Activated CD4-positive, alpha-beta memory T cell treated with anti-CD3 and anti-CD28 coated beads for 36 hours (primary cell): ENCODE results near the gene KIAA1586. TPM values are rescaled to one million over a fixed set of nuclear protein-coding genes. Genes with fewer than 3 reads are reported as not detected.
"Not testable (repeated sequence)": the region's sequence is repeated elsewhere in the genome, so short reads cannot be mapped to it uniquely, and the experiment has no call there.

Experiments
- CTCF ChIA-PET: fragments of 350-600 bp; sonication (Branson Sonifier 250); formaldehyde crosslinking; loops from one replicate; lab custom pipeline; 2021; ENCODE audit warnings: antibody characterized with exemption, inconsistent platforms; lab: Charles Lee
- POLR2A ChIA-PET: fragments of 350-600 bp; sonication (Branson Sonifier 250); formaldehyde crosslinking; loops from one replicate; lab custom pipeline; 2021; ENCODE audit warnings: antibody characterized with exemption; lab: Charles Lee
- DNase-seq: peaks from one replicate; pipeline ENCODE4 v3.0.0-alpha.2; 2020
- H3K27ac Mint-ChIP-seq: one replicate; pipeline ENCODE4 v1.8.0; 2021; ENCODE audit warnings: mixed read lengths
- H3K27me3 Mint-ChIP-seq: one replicate; pipeline ENCODE4 v1.8.0; 2021; ENCODE audit warnings: mixed read lengths
- H3K36me3 Mint-ChIP-seq: one replicate; pipeline ENCODE4 v1.8.0; 2021; ENCODE audit warnings: mixed read lengths
- H3K4me1 Mint-ChIP-seq: one replicate; pipeline ENCODE4 v1.8.0; 2021; ENCODE audit warnings: low read depth, mixed read lengths
- H3K4me3 Mint-ChIP-seq: one replicate; pipeline ENCODE4 v1.8.0; 2021; ENCODE audit warnings: mild to moderate bottlenecking, mixed read lengths
- H3K9me3 Mint-ChIP-seq: one replicate; pipeline ENCODE4 v1.8.0; 2021; ENCODE audit warnings: mixed read lengths
- intact Hi-C: fragments of 100-400 bp; cut with micrococcal nuclease; formaldehyde crosslinking; loops from one replicate; pipeline ENCODE4 v1.15.1; 2023
- total RNA-seq, 2 experiments: library from RNA; stranded (reverse); gene quantifications; one replicate each; pipeline ENCODE4 v1.2.3, GENCODE V29; 2021

KIAA1586 gene
- 10 to 100 TPM; 13.7 to 15.4 TPM for total RNA-seq

GRCh38 chr6:57046332-57047256 is at the start of gene KIAA1586:
KIAA1586 (plus strand) TSS chr6:57046693; CDS start chr6:57046756, 63 bp downstream.
- POLR2A ChIA-PET: interaction anchor here (0.6 to 1.1 kb wide), 2 partner anchors 12 to 43 kb away, joined by 4 read pairs; partner anchors contain the start of gene ZNF451
- not testable (repeated sequence) for H3K9me3 Mint-ChIP-seq
- Mint-ChIP-seq H3K4me3 (peak within 1 kb of the TSS; percentile 87), H3K36me3 (peaks cover 23% of the 10 kb centered on the region), H3K27me3 (peaks cover 17% of the 10 kb centered on the region), H3K4me1 (peaks cover 19% of the 10 kb centered on the region), H3K27ac (peak within 1 kb of the TSS; percentile 86)
- CTCF ChIA-PET: interaction anchor here (0.8 to 1.2 kb wide), 4 partner anchors 26 to 271 kb away, joined by 3 to 5 read pairs (median 4); partner anchors contain the start of genes BEND6 and PRIM2
- intact Hi-C loops: loop anchor here (1.0 to 5.0 kb wide), 5 partner anchors 43 to 271 kb away; partner anchors contain the start of genes BAG2, BEND6, PRIM2 and RAB23
- peak; percentile 91 for DNase-seq

GRCh38 chr6:56999049-56999448 is 47.4 kb upstream of the KIAA1586 start:
- Mint-ChIP-seq H3K36me3 (no peaks in the 10 kb centered on the region), H3K27me3 (peaks cover 6% of the 10 kb centered on the region), H3K27ac (no peak overlapping the region), H3K9me3 (peaks cover 13% of the 10 kb centered on the region), H3K4me3 (no peak overlapping the region), H3K4me1 (no peaks in the 10 kb centered on the region)
- CTCF ChIA-PET: no interaction called here
- intact Hi-C loops: no loop called here
- POLR2A ChIA-PET: no interaction called here
- no peak for DNase-seq

- POLR2A ChIA-PET, H3K4me1 Mint-ChIP-seq, DNase-seq, H3K36me3 Mint-ChIP-seq, H3K27ac Mint-ChIP-seq, H3K27me3 Mint-ChIP-seq, intact Hi-C loops, CTCF ChIA-PET, H3K4me3 Mint-ChIP-seq: not testable (repeated sequence)
- peaks cover 13% of the 10 kb centered on the region for H3K9me3 Mint-ChIP-seq
These were observed 46.7 kb upstream of the KIAA1586 start for GRCh38 chr6:56999748-57000147.

- POLR2A ChIA-PET: no interaction called here
These were observed 44.3 kb upstream of the KIAA1586 start for GRCh38 chr6:57002197-57002596.

GRCh38 chr6:57004292-57004691 is 42.2 kb upstream of the KIAA1586 start:
- no peak for DNase-seq
- CTCF ChIA-PET: interaction anchor here (0.8 kb wide), 1 partner anchor 97 kb away, joined by 3 read pairs; no protein-coding TSS in a partner anchor
- Mint-ChIP-seq H3K36me3 (no peaks in the 10 kb centered on the region), H3K27me3 (peaks cover 6% of the 10 kb centered on the region), H3K4me3 (no peak overlapping the region), H3K4me1 (no peaks in the 10 kb centered on the region), H3K9me3 (peaks cover 3% of the 10 kb centered on the region), H3K27ac (no peak overlapping the region)
- POLR2A ChIA-PET: no interaction called here
- intact Hi-C loops: no loop called here

More at GRCh38 chr6:57002197-57002596, 44.3 kb upstream of the KIAA1586 start:
- CTCF ChIA-PET: no interaction called here
- Mint-ChIP-seq H3K4me1 (no peaks in the 10 kb centered on the region), H3K9me3 (peaks cover 13% of the 10 kb centered on the region), H3K27ac (no peak overlapping the region), H3K27me3 (peaks cover 6% of the 10 kb centered on the region), H3K36me3 (no peaks in the 10 kb centered on the region), H3K4me3 (no peak overlapping the region)
- intact Hi-C loops: no loop called here
- no peak for DNase-seq

- no peaks in the 10 kb centered on the region for H3K36me3 Mint-ChIP-seq
- no peak for DNase-seq
- ChIA-PET POLR2A (no interaction called here), CTCF (no interaction called here)
- H3K4me3 Mint-ChIP-seq: no peak overlapping the region
- intact Hi-C loops: no loop called here
- no peaks in the 10 kb centered on the region for H3K9me3 Mint-ChIP-seq
- H3K27me3 Mint-ChIP-seq: peaks cover 7% of the 10 kb centered on the region
- H3K27ac Mint-ChIP-seq: no peak overlapping the region
- no peaks in the 10 kb centered on the region for H3K4me1 Mint-ChIP-seq
These were observed 40.4 kb upstream of the KIAA1586 start for GRCh38 chr6:57006101-57006500.

GRCh38 chr6:57008069-57008468 is 38.4 kb upstream of the KIAA1586 start:
- intact Hi-C loops, H3K4me1 Mint-ChIP-seq, H3K27me3 Mint-ChIP-seq, H3K36me3 Mint-ChIP-seq, DNase-seq, H3K27ac Mint-ChIP-seq, H3K9me3 Mint-ChIP-seq, H3K4me3 Mint-ChIP-seq, POLR2A ChIA-PET: not testable (repeated sequence)
- CTCF ChIA-PET: interaction anchor here (0.7 kb wide), 1 partner anchor 105 kb away, joined by 4 read pairs; no protein-coding TSS in a partner anchor

GRCh38 chr6:57013521-57013926 is 33.0 kb upstream of the KIAA1586 start:
- DNase-seq: no peak
- Mint-ChIP-seq H3K36me3 (no peaks in the 10 kb centered on the region), H3K27ac (no peak overlapping the region), H3K9me3 (no peaks in the 10 kb centered on the region), H3K4me1 (no peaks in the 10 kb centered on the region), H3K27me3 (peaks cover 6% of the 10 kb centered on the region), H3K4me3 (no peak overlapping the region)
- ChIA-PET POLR2A (no interaction called here), CTCF (interaction anchor here (1.1 kb wide), 2 partner anchors 87 to 111 kb away, joined by 3 read pairs; no protein-coding TSS in a partner anchor)
- intact Hi-C loops: no loop called here

GRCh38 chr6:57017069-57017468 is 29.4 kb upstream of the KIAA1586 start:
- no peaks in the 10 kb centered on the region for H3K36me3 Mint-ChIP-seq
- ChIA-PET POLR2A (no interaction called here), CTCF (interaction anchor here (0.8 to 1.8 kb wide), 2 partner anchors 113 to 114 kb away, joined by 3 to 7 read pairs; no protein-coding TSS in a partner anchor)
- no peaks in the 10 kb centered on the region for H3K9me3 Mint-ChIP-seq
- H3K4me1 Mint-ChIP-seq: no peaks in the 10 kb centered on the region
- no peak overlapping the region for H3K27ac Mint-ChIP-seq
- intact Hi-C loops: no loop called here
- DNase-seq: no peak
- peaks cover 2% of the 10 kb centered on the region for H3K27me3 Mint-ChIP-seq
- no peak overlapping the region for H3K4me3 Mint-ChIP-seq

- CTCF ChIA-PET: interaction anchor here (0.6 to 1.8 kb wide), 5 partner anchors 113 to 304 kb away, joined by 3 to 7 read pairs (median 3); no protein-coding TSS in a partner anchor
- intact Hi-C loops: no loop called here
- H3K9me3 Mint-ChIP-seq: no peaks in the 10 kb centered on the region
- H3K4me3 Mint-ChIP-seq: no peak overlapping the region
- no peaks in the 10 kb centered on the region for H3K36me3 Mint-ChIP-seq
- DNase-seq: no peak
- peaks cover 2% of the 10 kb centered on the region for H3K27me3 Mint-ChIP-seq
- no peak overlapping the region for H3K27ac Mint-ChIP-seq
- no peaks in the 10 kb centered on the region for H3K4me1 Mint-ChIP-seq
- POLR2A ChIA-PET: no interaction called here
These were observed 28.7 kb upstream of the KIAA1586 start for GRCh38 chr6:57017841-57018240.

GRCh38 chr6:57019434-57019833 is 27.1 kb upstream of the KIAA1586 start:
- Mint-ChIP-seq H3K9me3 (peaks cover 11% of the 10 kb centered on the region), H3K27ac (no peak overlapping the region), H3K4me3 (no peak overlapping the region), H3K27me3 (no peaks in the 10 kb centered on the region), H3K4me1 (no peaks in the 10 kb centered on the region), H3K36me3 (no peaks in the 10 kb centered on the region)
- intact Hi-C loops: no loop called here
- POLR2A ChIA-PET: no interaction called here
- CTCF ChIA-PET: interaction anchor here (1.5 to 3.2 kb wide), 2 partner anchors 64 to 116 kb away, joined by 3 to 46 read pairs; partner anchors contain the start of gene BEND6
- DNase-seq: no peak
